ENCODE data around the gene FCRL2. TPM values are rescaled to one million over a fixed set of nuclear protein-coding genes. Genes with fewer than 3 reads are reported as not detected.

Gene FCRL2
- total RNA-seq, 1 experiment from 2014 or later: 0.14 TPM

DNA sequence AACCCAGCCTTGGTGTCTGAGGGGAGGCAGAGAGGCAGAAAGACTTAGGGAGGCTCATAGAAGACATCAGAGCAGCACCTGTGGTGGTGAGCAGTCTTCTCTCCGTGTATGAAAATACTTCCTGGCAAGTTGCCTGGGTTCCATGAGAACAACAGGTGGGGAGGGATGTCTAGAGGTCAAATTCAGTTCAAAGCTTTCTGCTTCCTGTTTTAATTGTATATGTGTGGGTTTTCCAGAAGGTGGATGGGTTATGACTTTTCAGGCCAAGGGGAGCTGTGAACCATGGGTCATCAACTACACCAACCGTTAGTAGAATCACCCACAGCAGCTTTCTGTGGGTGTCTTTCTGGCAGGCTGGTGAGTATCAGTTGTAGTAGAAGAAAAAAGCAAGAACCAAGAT lies 4.1 kb upstream of the FCRL2 start:
- no peaks in the 10 kb centered on the region for H3K36me3 Mint-ChIP-seq (ENCODE audit: insufficient read depth, unreplicated experiment)
- CTCF ChIA-PET: interaction anchor here (0.7 kb wide), 1 partner anchor 12 kb away, joined by 4 read pairs; no protein-coding TSS in a partner anchor
- H3K4me1 Mint-ChIP-seq (ENCODE audit: low read depth, unreplicated experiment): peaks cover 49% of the 10 kb centered on the region
- H3K9me3 Mint-ChIP-seq (ENCODE audit: low read depth, unreplicated experiment): peaks cover 6% of the 10 kb centered on the region
- DNase-seq: peak; percentile 35
- H3K4me3 Mint-ChIP-seq (ENCODE audit: low read depth, unreplicated experiment): peak overlapping the region; percentile 2
- intact Hi-C loops (cut with micrococcal nuclease; ENCODE audit: unreplicated experiment): no loop called here
- BruUV-seq (replicated peaks): no TSS peak
- TF ChIP-seq, protein P1, sequence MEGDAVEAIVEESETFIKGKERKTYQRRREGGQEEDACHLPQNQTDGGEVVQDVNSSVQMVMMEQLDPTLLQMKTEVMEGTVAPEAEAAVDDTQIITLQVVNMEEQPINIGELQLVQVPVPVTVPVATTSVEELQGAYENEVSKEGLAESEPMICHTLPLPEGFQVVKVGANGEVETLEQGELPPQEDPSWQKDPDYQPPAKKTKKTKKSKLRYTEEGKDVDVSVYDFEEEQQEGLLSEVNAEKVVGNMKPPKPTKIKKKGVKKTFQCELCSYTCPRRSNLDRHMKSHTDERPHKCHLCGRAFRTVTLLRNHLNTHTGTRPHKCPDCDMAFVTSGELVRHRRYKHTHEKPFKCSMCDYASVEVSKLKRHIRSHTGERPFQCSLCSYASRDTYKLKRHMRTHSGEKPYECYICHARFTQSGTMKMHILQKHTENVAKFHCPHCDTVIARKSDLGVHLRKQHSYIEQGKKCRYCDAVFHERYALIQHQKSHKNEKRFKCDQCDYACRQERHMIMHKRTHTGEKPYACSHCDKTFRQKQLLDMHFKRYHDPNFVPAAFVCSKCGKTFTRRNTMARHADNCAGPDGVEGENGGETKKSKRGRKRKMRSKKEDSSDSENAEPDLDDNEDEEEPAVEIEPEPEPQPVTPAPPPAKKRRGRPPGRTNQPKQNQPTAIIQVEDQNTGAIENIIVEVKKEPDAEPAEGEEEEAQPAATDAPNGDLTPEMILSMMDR (IDR thresholded peaks at IDR 0.05; ENCODE audit: unreplicated experiment): no peak
- no peaks in the 10 kb centered on the region for H3K27me3 Mint-ChIP-seq (ENCODE audit: unreplicated experiment)
- H3K27ac Mint-ChIP-seq (ENCODE audit: unreplicated experiment): peak overlapping the region; percentile 61

DNA sequence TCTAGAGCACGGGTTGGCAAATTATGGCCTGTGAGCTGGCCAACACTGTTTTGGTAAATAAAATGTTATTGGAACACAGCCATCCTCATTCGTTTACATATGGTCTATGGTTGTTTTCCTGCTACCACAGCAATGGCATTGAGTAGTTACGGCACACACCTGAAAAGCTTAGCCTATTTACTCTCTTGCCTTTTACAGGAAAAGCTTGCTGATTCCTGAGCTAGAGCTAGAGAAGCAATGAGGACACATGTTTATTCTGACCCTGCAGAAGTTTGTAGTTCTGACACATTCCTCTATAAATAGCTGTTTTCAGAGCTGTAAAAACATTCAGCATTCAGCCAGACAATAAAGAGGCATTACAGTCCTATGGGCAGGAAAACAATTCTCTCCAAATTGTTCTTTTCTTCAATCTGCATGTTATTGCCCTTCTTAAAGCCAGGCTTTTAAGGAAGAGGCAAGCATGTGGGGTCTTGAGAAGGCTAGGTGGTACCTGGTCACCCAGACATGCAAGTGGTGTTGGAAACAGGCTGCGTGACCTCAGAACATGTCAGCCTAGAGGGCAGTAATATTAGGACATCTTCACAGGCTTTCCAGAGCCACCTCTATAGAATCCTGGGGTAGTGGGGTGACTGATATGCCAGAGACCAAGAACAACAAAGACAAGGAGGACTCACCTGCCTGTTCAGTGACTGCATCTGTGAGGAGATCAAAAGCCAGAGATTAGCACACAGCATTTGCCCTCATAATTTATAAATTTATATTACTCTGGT lies 1.6 kb downstream of the FCRL2 start:
- no peak for DNase-seq
- H3K9me3 Mint-ChIP-seq (ENCODE audit: low read depth, unreplicated experiment): no peaks in the 10 kb centered on the region
- no peaks in the 10 kb centered on the region for H3K36me3 Mint-ChIP-seq (ENCODE audit: insufficient read depth, unreplicated experiment)
- TF ChIP-seq, protein P1 (IDR thresholded peaks at IDR 0.05; ENCODE audit: unreplicated experiment): no peak
- no peak overlapping the region for H3K27ac Mint-ChIP-seq (ENCODE audit: unreplicated experiment)
- CTCF ChIA-PET: no interaction called here
- no peak overlapping the region for H3K4me3 Mint-ChIP-seq (ENCODE audit: low read depth, unreplicated experiment)
- H3K4me1 Mint-ChIP-seq (ENCODE audit: low read depth, unreplicated experiment): peaks cover 77% of the 10 kb centered on the region
- no TSS peak for BruUV-seq (replicated peaks)
- H3K27me3 Mint-ChIP-seq (ENCODE audit: unreplicated experiment): no peaks in the 10 kb centered on the region
- intact Hi-C loops (cut with micrococcal nuclease; ENCODE audit: unreplicated experiment): no loop called here

DNA sequence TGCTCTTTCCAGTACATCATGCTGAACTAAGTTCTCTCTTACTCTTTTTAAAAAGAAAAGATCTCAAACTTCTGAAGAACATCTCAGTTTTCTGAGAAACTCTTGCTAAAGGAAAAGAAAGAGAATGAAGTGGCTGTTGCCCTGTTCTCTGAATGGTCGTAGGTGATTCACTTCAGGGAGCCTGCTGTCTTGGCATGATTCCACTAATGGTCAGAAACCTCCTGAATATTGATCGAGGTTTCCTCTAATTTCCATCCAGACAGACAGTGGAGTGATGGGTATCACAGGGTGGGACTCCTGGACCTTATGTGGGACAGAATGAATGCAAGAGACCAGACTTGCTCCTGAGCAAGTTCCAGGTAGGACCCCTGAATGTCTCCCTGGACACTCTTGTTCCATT lies 2.5 kb downstream of the FCRL2 start:
- peak; percentile 43 for DNase-seq
- peaks cover 68% of the 10 kb centered on the region for H3K4me1 Mint-ChIP-seq (ENCODE audit: low read depth, unreplicated experiment)
- CTCF ChIA-PET: interaction anchor here (1.3 to 1.8 kb wide), 2 partner anchors 83 to 194 kb away, joined by 6 to 21 read pairs; no protein-coding TSS in a partner anchor
- H3K36me3 Mint-ChIP-seq (ENCODE audit: insufficient read depth, unreplicated experiment): no peaks in the 10 kb centered on the region
- H3K9me3 Mint-ChIP-seq (ENCODE audit: low read depth, unreplicated experiment): no peaks in the 10 kb centered on the region
- TF ChIP-seq, protein P1 (IDR thresholded peaks at IDR 0.05; ENCODE audit: unreplicated experiment): no peak
- H3K27me3 Mint-ChIP-seq (ENCODE audit: unreplicated experiment): no peaks in the 10 kb centered on the region
- BruUV-seq (replicated peaks): no TSS peak
- H3K27ac Mint-ChIP-seq (ENCODE audit: unreplicated experiment): no peak overlapping the region
- peak overlapping the region; percentile 31 for H3K4me3 Mint-ChIP-seq (ENCODE audit: low read depth, unreplicated experiment)
- intact Hi-C loops (cut with micrococcal nuclease; ENCODE audit: unreplicated experiment): loop anchor here (5.0 kb wide), 6 partner anchors 78 to 397 kb away; partner anchors contain the start of gene FCRL4

DNA sequence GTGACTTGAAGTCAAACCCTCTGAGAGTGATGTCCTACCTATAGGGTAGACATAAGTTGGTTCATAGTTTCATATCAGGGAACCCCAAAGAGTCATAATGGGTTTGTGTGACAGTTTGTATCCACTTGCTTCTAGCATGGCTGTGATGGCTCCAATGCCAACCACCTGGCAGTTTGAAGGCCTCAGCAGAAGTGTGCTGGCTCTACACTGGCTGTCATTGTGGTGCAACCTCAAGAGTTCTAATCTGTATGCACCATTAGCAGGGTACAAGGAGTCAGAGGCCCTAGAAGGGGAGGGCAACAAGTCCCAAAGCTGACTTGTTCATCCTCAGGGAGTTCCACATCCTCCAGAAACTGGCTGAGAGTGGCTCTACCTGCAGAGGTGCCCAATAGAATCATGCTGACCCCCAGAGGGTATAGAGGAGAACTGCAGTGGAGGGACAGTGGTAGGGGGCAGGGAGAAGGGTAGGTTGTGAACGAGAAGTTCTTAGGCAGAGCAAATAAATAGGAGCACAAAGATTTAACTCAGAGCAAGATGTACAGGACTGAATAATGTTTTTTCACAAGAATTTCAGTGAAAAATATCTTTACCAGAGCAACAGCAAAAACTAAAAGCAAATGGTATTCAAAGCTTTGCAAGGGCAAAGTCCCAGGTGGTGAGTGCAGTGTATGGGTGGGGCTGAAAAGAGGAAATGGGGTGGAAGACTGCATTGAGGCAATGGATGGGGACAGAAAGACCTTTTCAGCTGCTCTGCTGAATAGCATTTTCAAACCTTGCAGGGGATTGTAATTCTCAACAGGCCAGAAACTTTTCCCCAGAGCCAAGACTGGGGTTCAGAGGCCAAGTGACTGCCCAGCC lies 3.2 kb downstream of the FCRL2 start:
- TF ChIP-seq, protein P1 (IDR thresholded peaks at IDR 0.05; ENCODE audit: unreplicated experiment): peak; percentile 84
- no TSS peak for BruUV-seq (replicated peaks)
- CTCF ChIA-PET: interaction anchor here (1.3 to 1.8 kb wide), 3 partner anchors 11 to 193 kb away, joined by 3 to 21 read pairs (median 6); no protein-coding TSS in a partner anchor
- no peaks in the 10 kb centered on the region for H3K27me3 Mint-ChIP-seq (ENCODE audit: unreplicated experiment)
- peak overlapping the region; percentile 31 for H3K4me3 Mint-ChIP-seq (ENCODE audit: low read depth, unreplicated experiment)
- DNase-seq: peak; percentile 70
- no peaks in the 10 kb centered on the region for H3K9me3 Mint-ChIP-seq (ENCODE audit: low read depth, unreplicated experiment)
- peaks cover 66% of the 10 kb centered on the region for H3K4me1 Mint-ChIP-seq (ENCODE audit: low read depth, unreplicated experiment)
- H3K36me3 Mint-ChIP-seq (ENCODE audit: insufficient read depth, unreplicated experiment): no peaks in the 10 kb centered on the region
- H3K27ac Mint-ChIP-seq (ENCODE audit: unreplicated experiment): peak overlapping the region; percentile 10
- intact Hi-C loops (cut with micrococcal nuclease; ENCODE audit: unreplicated experiment): loop anchor here (1.0 to 5.0 kb wide), 7 partner anchors 79 to 396 kb away; partner anchors contain the start of gene FCRL4
